Measurements from ENCODE around the gene GPR157.
A peak's percentile ranks its signal among the peaks of the same experiment; 100 is the strongest.
"Not testable (repeated sequence)": the region's sequence is repeated elsewhere in the genome, so short reads cannot be mapped to it uniquely, and the experiment has no call there.

GPR157 gene, protein sequence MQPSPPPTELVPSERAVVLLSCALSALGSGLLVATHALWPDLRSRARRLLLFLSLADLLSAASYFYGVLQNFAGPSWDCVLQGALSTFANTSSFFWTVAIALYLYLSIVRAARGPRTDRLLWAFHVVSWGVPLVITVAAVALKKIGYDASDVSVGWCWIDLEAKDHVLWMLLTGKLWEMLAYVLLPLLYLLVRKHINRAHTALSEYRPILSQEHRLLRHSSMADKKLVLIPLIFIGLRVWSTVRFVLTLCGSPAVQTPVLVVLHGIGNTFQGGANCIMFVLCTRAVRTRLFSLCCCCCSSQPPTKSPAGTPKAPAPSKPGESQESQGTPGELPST

DNA sequence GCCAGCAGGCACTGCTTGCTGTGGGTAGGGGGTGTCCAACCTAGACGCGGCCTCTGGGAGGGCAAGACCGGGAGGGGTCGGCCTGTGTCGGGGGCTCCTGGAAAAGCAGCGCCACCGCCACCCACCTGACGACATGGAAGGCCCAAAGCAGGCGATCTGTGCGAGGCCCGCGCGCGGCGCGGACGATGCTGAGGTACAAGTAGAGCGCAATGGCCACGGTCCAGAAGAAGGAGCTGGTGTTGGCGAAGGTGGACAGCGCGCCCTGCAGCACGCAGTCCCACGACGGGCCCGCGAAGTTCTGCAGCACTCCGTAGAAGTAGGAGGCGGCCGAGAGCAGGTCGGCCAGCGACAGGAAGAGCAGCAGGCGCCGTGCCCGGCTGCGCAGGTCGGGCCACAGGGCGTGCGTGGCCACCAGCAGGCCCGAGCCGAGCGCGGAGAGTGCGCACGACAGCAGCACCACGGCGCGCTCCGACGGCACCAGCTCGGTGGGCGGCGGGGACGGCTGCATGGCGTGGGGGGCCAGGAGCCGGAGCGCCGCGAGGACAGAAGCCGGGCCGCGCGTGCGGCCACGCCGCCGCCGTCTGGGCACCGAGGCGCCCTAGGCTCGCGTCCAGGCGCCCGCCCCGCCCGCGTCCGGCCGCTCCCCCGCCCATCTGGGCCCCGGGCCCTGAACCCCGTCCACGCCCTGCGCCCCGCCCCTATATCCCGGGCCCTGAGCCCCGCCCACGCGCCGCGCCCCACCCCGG lies at the start of gene GPR157:
GPR157 (minus strand) TSS at position 583 of the 746 bp plus-strand sequence; CDS start at position 508, 75 bp downstream.
- DNase-seq (ENCODE audit: low spot score): peak; percentile 91

DNA sequence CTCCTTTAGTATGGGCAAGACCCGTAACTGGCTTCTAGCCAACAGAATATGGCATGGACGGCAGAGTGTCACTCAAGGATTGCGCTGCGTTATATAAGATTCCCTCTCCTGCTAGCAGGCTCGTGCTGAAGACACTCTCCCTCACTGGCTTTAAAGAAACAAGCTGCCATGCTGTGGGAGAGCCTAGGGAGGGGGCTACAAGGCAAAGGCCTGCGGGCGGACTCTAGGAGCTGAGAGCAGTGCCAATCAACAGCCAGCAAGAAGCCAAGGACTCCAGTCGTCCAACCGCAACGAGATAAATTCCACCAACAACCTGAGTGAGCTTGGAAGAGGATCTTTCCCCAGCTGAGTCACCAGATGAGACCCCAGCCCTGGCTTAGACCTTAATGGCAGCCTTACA lies 45.9 kb upstream of the GPR157 start:
- DNase-seq (ENCODE audit: low spot score): no peak

DNA sequence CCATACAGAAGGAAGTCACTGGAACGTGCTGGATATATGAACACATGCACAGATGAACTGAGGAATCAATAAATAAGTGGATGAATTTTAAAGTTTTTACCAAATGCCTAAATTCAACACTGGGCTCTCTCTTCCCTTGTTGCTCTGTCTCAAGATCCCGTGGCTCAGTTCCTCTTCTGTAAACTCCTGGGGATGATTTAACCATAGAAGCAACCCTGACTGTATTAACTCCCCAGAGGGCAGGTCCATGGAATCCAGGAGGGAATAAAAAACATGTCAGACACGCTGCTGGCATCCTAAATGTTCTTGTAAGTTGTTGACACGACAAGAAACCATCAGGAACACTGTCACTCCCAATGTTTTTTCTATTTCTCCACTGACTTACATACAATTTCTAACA lies 45.3 kb upstream of the GPR157 start:
- DNase-seq (ENCODE audit: low spot score): no peak

DNA sequence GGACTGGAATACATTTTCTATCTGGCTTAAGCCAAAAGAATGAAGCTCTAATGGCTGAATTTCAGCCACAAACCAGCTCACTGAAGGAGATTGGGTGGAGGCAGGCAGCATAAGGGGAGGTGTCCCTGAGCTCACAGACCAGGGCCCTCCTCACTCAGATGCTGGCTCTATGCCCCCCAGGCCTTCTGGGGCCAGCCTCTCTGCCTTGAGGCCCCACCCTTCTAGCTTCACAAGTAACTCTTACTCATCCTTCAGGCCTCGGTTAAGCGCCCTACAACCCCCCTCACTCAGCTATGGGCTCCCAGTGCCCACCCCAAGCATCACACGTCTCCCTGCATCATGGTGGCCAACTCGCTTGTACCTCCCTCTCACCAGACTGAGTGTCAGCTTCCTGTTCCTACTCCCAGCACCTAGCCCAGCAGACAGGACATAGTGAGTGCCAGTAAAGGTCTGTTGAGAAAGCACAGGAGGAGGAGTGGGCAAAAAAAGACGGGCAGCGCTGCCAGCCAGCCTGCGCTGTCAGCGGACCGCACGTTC lies 40.8 kb upstream of the GPR157 start:
- DNase-seq (ENCODE audit: low spot score): no peak

DNA sequence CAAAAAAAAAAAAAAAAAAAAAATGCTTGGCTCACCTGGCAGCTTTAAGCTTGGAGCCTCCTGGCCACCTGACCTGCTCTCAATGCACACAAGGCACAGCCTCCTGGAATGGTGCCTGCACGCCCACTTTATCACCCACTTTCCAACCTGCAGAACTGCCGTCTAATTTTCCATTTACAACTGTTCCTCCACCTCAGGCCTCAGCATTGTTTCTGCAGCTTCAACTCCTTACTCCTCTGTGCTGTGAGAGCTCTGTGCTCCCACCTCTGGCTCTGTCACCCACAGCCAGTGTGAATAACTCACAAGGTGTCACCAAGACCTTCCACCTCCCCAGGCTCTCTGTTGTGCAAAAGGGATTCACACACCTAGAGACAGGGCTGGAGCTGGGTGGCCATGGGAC lies 38.7 kb upstream of the GPR157 start:
- no peak for DNase-seq (ENCODE audit: low spot score)

DNA sequence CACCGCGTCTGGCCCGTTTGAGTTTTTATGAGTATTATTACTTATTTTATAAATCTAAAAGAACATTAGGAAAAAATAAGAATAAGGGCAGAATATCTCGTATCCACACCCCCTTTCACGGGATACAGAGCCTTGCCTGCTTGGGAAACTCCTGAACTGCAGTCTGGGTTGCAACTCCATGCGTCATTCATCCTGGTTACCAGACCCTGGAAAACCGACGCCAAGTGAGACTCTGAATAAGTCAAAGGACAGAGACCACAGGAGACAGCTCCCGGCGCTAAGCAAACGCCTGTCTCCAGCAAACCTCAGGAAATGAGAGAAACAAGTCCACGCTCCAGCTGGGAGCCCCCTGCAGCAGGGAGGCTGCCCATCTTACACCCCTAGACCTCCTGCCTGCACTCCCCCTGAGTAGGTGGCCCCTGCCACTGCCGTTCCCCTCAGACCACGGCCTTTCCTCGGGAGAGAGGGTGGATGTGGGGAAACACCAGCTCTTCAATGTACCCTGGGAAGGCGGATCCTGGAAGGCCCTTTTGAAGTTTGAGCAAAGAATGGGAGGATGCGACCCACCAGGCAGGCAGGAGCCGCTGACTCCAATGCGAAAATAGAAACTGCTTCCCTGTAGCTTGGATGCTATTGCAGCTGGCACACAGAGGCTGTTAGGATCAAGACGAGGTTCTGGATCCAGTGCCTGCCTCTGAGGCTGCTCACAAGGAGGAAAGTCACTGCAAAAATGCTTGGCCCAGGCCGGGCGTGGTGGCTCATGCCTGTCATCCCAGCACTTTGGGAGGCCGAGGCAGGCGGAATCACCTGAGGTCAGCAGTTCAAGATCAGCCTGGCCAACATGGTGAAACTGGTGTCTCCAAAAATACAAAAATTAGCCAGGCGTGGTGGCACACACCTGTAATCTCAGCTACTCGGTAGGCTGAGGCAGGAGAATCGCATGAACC lies 37.7 kb upstream of the GPR157 start:
- DNase-seq (ENCODE audit: low spot score): no peak

DNA sequence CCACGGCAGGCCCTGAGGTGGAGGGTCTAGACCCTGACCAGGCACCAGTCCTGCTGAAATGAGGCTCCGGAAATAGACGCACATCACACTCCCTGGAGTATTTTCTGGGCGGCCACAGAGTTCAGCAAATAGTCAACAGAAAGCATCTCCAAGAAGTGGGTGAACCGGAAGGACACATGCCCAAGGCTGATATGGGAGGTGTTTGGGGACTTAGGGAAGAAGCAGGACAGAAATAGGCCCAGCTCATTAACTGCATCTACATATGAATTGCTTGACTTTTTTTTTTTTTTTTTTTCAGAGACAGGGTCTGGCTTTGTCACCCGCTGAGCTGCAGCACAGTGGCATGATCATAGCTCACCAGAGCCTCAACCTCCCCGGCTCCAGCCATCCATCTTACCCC lies 36.5 kb upstream of the GPR157 start:
- DNase-seq (ENCODE audit: low spot score): no peak

DNA sequence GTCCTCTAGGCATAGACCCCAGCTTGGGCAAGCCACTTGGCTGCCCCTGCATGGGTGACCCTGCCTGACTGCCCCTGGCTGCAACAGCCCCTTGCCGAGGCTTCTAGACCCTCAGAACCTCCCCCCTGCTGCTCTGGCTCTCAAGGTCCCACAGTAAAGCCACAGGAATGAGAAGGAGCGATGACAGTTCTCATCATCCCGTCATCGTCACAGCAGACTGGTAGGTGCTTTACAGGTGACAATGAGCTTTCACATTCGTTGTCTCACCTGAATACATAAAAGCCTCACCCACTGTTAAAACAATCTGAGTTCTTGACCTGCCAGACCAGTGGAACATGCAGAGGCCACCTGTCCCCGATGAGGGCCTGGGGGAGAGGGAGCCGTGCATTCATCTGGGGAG lies 36.0 kb upstream of the GPR157 start:
- no peak for DNase-seq (ENCODE audit: low spot score)

DNA sequence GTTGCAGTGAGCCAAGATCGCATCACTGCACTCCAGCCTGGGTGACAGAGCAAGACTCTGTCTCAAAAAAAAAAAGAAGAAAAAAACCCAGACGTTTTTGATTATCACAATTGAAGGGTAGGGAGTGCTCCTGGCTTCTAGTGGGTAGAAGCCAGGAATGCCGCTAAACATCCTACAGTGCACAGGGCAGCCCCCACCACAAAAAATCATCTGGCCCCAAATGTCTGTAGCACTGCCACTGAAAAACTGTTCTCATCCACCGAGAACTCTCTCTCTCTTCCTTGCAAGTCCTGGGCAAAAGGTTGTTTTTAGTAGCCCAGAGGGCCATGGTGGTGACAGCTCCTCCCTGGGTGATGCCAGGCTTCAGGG lies 35.6 kb upstream of the GPR157 start:
- DNase-seq (ENCODE audit: low spot score): no peak

DNA sequence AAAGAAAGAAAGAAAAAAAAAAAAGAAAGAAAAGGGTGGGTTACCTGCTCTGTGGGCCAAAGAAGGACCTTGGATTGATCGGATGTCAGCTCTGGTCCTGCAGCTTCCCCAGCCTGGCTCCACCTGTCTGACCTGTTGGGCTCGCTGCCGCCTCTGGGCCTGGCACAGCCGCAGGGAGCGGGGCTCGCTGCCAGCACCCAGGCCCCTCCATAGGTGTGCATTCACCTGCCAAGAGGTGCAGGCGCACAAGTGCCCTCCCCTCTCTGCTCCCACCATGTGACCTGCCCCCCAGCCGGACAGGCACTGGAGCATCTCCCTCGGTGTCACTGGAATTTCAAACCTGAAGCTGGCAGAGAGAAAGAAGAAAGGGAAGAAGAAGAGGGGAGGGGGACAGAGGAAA lies 33.1 kb upstream of the GPR157 start:
- DNase-seq (ENCODE audit: low spot score): no peak

DNA sequence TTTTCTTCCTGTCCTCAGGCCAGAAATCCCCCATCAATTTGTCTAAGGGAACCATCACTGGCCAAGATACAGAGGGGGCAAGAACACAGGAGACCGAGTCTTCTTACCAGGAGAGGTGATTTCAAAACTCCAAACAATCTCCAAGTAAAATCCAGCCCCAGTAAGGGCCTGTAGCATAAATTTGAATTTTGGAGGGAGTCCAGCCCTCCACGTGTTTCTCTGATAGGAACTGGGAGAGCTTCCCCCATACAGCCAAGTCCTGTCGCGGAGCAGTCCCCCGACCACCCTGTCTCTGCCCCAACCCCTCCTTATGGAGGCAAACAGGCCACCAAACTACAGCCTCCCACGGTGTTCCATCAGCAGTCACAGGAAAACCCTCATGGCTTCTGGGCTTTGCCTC lies 32.4 kb upstream of the GPR157 start:
- DNase-seq (ENCODE audit: low spot score): no peak

DNA sequence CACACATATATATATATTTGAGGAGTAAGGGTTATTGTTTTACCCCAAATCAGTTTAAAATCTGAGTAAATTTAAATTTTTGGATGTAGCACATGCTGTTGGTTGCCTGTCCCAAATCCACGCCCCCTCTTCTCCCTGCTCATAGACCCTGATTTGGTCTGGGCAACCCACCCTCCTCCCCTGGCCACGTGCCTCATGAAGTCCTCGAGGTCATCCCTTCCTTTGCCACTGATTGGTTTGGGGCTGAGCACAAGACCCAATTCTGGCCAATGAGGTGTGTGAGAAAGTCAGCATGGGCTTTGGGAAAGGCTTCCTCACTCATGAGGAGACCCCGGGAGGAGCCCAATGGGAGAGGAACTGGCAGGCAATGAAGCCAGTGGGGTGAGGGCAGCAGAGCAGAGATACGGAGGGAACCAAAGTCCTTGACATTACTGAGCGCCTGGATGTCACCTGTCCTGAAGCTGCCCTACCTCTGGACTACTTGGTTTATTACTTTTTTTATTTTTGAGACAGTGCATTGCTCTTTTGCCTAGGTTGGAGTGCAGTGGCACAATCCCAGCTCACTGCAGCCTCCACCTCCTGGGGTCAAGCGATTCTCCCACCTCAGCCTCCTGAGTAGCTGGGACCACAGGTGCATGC lies 31.3 kb upstream of the GPR157 start:
- no peak for DNase-seq (ENCODE audit: low spot score)

DNA sequence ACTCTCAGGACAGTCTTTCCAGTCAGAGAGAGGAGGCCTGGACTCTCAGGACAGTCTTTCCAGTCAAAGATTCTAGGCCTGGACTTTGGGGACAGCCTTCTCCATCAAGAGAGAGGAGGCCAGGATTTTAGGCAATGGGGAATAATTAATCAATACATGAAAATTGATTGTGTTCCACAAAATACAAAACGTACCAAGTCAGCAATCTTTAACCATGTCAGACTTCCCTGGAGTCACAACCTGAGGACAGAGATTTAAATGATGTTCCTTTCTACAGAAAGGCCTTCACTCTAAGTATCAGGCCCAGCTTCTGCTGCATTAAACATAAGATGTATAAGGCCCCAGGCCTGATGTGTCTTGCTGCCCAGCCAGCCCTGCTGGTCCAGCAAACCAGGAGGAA lies 27.0 kb upstream of the GPR157 start:
- DNase-seq (ENCODE audit: low spot score): no peak

DNA sequence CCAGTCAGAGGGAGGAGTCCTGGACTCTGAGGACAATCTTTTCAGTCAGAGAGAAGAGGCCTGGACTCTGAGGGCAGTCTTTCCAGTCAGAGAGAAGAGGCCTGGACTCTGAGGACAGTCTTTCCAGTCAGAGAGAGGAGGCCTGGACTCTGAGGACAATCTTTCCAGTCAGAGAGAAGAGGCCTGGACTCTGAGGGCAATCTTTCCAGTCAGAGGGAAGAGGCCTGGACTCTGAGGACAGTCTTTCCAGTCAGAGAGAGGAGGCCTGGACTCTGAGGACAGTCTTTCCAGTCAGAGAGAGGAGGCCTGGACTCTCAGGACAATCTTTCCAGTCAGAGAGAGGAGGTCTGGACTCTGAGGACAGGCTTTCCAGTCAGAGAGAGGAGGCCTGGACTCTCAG lies 26.5 kb upstream of the GPR157 start:
- not testable (repeated sequence) for DNase-seq (ENCODE audit: low spot score)

DNA sequence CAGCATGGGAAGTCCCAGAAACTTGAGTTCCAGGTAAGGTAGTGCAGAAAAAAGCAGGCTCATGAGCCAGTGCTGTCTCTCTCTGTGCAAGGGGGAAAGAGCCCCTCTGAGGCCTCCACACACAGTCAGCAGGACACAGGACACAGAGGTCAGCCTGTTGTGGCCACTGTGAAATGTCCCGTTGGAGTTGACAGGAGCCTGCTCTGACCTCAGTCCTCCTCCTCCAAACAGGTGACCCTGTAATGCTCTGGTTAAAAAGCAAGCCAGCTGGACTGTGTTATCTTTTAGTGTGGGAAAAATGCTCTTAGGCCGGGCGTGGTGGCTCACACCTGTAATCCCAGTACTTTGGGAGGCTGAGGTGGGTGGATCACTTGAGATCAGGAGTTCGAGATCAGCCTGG lies 24.2 kb upstream of the GPR157 start:
- DNase-seq (ENCODE audit: low spot score): no peak

DNA sequence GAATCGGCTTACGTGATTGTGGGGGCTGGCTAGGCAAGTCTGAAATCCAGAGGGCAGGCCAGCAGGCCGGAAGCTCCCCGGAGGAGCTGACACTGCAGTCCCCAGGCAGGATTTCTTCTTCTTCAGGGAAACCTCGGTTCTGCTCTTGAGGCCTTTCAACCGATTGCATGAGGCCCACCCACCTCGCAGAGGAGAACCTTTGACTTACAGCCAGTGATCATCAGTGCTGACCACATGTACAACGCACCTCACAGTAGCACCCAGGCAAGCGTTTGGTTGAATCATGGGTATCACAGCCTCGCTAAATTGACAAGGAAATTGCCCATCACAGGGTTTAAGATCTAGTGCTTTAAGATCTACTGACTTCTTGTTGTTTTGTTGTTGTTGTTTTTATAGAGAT lies 23.6 kb upstream of the GPR157 start:
- no peak for DNase-seq (ENCODE audit: low spot score)

DNA sequence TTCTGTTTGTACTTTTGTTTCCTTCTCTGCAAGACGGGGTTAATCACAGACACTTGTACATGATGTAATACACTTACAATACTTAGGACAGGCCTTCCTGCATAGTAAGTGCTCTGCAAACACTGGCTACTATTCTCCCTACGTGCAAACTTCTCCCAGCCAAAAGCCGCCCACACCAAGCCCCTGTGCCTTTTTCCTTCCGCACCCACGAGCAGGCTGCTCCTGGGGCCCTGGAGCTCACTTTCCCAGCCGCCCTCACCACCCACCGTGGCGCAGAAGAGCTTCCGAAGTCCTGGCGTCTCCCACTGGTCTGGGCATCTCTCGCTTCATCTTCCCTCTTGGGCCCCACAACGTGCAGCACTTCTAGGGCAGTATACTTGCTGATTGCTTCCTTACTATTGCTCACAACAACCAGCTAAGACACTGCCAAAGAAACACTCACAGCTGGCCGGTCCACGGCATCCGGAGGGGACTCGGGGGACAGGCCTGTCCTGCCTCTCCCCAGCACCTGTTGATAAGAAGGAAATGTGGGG lies 22.5 kb upstream of the GPR157 start:
- no peak for DNase-seq (ENCODE audit: low spot score)

DNA sequence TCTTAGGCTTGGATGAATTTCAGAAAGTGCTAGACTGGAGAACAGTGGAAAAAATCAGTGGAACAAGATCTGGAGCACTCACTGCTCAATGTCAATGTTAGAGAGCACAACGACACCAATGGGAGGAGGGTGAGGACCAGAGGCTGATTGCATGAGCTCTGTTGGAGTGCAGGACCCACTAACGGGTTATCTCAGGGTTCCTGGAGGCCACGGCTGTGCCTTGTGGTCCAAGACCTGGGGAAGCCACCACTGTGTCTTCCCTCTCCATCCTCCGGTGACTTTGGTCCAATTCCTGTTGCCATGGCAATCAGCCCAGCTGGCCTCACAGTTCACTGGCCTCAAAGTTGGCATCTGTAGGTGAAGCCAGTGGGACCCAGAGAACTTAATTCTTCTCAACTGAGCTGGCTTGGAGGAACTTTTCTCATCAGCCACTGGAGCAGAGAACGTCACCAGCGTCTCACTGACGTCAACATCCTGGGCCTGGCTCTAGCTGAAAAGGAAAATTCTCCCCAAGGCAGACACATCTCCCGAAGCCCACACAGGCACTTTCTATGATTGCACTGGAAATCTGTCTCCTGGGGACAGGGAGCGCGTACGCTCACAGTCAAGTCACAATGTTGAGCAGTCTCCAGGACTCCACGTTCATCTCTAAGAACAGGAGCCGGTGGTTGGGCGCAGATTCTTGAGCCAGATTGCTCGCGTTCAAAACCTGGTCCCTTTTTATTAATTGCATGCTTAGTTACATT lies 21.9 kb upstream of the GPR157 start:
- DNase-seq (ENCODE audit: low spot score): no peak

DNA sequence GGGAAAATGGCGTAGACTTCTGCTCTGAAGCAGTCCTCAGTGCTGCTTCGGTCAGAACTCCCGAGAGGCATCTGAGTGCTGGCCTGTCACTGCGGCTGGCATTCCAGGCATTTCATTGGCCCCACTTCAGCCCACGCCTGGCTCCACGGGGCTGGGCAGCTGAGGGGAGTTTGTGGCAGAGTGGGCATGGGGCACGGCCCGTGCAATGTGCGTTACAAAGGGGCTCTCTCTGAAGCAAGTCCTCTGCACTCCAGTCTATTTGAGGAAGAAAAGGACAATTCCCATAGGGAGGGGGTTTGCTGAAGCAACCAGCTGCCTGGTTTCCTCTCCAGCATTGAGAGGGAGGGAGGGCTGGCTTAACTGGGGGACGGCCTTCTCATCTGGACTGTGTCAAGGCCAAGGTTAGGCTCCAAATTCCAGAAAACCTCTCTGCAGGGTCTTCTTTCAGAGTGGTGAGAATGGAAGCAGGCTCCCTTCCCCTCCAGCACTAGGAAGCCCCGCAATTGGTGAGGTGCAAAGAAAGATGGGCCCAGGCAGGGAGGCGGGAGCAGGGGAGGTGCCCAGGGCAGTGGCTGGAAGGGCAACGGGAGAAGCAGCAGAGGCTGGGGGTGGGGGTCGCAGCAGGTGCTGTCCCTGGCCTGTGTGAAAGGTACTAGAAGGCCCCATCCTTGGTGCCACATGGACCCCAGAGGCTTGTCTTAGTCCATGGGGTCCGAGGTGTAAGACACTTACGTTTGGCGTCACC lies 21.1 kb upstream of the GPR157 start:
- no peak for DNase-seq (ENCODE audit: low spot score)

DNA sequence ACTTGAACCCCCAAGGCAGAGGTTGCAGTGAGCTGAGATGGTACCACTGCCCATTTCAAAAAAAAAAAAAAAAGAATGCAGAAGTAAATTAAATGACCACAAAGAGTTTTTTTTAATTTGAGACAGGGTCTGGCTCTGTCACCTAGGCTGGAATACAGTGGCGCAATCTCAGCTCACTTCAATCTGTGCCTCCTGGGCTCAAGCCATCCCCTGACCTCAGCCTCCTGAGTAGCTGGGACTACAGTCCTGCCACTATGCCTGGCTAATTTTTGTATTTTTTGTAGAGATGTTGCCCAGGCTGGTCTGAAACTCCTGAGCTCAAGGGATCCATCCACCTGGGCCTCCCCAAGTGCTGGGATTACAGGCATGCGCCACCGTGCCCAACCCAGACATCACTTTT lies 20.2 kb upstream of the GPR157 start:
- DNase-seq (ENCODE audit: low spot score): no peak
